Peyer's patch (tissue), 4 donors: ENCODE results near the gene IQCE.

Experiments used
- POLR2A ChIP-seq, 2 donors: fragments of 450-650 bp; IDR thresholded peaks; one replicate each; pipeline ENCODE4 v1.5.1; 2017; ENCODE audit warnings: antibody characterized with exemption in 2 of 2, mild to moderate bottlenecking in 2 of 2, moderate library complexity in 2 of 2
- TF ChIP-seq, protein P1 (sequence below), 6 experiments: fragments of 450-650 bp in 4 of 6; fragments of 200-600 bp in 2 of 6; sonication (generic) in 1 of 6; IDR thresholded peaks; one replicate each; pipeline ENCODE4 v1.5.1; 2017 to 2019; ENCODE audit warnings: antibody characterized with exemption in 6 of 6, mild to moderate bottlenecking in 3 of 6, moderate library complexity in 1 of 6

DNA sequence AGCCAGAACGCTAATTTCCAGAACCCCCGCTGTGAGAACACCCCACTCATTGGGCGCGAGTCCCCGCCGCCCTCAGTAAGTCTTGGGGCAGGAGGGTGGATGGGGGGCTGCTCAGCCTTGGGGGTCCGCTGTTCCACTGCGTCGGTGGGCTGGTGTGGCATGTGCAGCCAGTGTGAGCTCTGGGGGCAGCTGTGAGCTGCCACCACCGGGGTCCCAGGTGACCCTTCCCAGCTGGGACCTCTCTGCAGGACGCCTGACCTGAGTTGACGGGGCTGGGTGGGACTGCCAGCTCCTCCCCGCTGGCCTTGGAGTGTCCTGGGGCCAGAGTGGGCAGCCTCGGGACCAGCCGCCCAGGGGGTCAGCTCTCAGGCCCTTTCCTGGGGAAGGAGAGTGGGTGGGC is 100.2 kb downstream of the IQCE start:
- no peak for TF ChIP-seq POLR2A (IDR thresholded peaks at IDR 0.05)
- TF ChIP-seq, protein P1, sequence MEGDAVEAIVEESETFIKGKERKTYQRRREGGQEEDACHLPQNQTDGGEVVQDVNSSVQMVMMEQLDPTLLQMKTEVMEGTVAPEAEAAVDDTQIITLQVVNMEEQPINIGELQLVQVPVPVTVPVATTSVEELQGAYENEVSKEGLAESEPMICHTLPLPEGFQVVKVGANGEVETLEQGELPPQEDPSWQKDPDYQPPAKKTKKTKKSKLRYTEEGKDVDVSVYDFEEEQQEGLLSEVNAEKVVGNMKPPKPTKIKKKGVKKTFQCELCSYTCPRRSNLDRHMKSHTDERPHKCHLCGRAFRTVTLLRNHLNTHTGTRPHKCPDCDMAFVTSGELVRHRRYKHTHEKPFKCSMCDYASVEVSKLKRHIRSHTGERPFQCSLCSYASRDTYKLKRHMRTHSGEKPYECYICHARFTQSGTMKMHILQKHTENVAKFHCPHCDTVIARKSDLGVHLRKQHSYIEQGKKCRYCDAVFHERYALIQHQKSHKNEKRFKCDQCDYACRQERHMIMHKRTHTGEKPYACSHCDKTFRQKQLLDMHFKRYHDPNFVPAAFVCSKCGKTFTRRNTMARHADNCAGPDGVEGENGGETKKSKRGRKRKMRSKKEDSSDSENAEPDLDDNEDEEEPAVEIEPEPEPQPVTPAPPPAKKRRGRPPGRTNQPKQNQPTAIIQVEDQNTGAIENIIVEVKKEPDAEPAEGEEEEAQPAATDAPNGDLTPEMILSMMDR (IDR thresholded peaks at IDR 0.05) = no peak
